ENCODE measurements around the gene HBS1L.
"Not testable (repeated sequence)": the region's sequence is repeated elsewhere in the genome, so short reads cannot be mapped to it uniquely, and the experiment has no call there.

The HBS1L gene

GRCh38 chr6:135073756-135074393 lies 19.3 kb upstream of the HBS1L start:
- DNase-seq: no peak

DNA sequence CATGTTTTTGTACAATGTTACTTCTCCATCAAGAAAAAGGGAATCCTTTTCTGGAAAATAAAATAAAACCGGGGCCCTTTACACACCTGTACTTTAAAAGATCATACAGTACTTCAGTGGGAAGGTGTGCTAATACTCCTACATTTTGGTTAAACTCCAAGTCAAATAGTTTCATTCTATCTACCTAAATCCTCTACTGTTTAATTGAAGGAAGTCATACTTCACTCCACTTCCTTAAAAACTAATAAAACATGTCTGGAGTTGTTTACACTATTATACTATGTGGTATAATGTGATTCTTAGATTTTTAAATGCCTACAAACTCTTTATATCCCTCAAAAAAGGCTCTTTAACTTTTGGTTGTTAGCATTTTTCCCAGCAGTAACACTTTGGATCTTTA lies 18.6 kb upstream of the HBS1L start:
- no peak for DNase-seq

DNA sequence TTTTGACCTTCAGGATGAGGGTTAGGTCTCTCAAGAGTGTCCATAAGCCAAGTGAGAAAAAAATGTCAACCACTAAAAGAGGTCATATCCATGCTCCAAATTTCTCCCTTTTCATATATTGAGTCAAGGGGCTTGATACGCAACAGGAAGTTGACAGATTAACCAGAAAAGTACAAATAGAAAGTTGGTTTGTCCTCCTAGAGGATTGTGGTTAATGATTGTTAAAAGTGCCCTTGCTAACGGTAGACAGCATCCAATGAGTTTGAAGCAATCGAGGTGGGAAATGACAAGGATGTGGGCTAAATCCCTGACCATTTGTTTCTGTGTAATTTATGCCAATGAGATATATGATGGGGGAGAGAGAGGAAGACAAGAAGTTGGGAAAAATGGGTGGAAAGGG lies 18.1 kb upstream of the HBS1L start:
- DNase-seq: no peak

DNA sequence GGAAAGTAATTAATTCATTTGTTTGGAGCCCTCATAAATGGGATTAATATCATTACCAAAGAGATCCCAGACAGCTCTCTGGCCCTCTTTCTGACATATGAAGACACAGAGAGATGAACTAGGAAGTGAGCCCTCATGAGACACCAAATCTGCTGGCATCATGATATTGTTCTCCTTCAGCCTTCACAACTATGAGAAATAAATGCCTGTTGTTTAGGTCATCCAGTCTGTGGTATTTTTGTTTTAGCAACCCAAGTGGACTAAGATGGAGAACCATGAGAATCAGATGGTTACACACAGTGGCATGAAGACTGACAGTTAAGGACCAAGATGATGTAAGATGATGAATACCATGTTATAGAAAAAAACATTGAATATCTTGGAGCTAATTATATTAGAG lies 16.9 kb upstream of the HBS1L start:
- DNase-seq: no peak

GRCh38 chr6:135067911-135068310 lies 13.3 kb upstream of the HBS1L start:
- DNase-seq: no peak

GRCh38 chr6:135066806-135067205 lies 12.2 kb upstream of the HBS1L start:
- DNase-seq: no peak

- no peak for DNase-seq
Observed at GRCh38 chr6:135066397-135066796, 11.8 kb upstream of the HBS1L start.

GRCh38 chr6:135064586-135064985 lies 10.0 kb upstream of the HBS1L start:
- no peak for DNase-seq

GRCh38 chr6:135063926-135064325 lies 9.3 kb upstream of the HBS1L start:
- DNase-seq: no peak

DNA sequence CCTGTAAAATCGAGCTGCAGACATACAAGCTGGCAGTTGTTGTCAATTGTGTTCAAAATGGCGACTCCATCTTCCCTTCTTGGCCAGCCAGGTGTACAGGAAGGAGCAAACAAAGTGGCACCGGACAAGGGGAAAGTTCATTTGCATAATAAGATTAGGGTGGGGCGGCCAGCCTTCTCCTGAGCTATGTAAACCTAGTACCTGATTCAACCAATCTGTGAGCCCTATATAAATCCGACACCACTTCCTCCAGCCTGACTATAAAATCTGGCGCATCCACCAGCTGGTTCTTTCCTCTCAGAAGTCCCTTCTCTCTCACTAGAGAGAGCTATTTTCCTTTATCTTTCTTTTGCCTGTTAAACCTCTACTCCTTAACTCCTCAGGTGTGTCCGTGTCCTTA lies 8.1 kb upstream of the HBS1L start:
- DNase-seq: no peak

DNA sequence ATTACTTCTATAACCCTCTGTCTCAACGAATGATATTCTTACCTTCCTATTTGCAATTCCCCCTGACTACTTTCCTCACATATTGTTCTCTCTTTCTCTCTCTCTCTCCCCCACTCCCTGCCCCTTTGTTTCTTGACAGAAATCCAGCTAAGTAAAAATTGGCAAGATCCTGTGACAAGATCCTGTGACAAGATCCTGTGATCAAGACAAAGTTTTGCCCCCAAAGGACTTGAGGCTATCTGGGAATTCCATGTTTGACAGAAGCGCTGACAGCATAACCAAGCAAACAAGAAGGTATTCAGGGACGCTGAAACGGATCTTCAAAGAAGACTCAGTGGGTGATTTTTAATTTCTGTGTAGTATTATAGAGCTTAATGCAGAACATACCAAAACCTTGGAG lies 5.5 kb upstream of the HBS1L start:
- no peak for DNase-seq

GRCh38 chr6:135058299-135058698 lies 3.7 kb upstream of the HBS1L start:
- DNase-seq: not testable (repeated sequence)

- DNase-seq: no peak
Observed at GRCh38 chr6:135056632-135057031, 2.0 kb upstream of the HBS1L start.

DNA sequence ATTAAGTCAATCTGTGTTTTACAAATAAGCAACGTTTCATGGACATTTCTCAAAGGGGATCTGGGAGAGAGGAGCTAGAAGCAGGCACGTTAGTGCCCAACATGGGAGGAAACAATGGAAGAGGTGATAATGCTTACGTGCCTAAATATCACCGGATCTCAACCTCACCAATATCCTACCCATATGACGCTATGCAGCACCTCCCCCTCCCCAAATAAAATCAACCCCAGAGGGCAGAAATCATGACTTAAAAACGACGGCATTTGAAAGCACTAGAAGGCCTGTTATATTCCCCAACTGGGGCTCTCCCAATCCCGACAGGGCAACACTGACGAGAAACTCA lies 425 bp downstream of the HBS1L start:
- DNase-seq: no peak

DNA sequence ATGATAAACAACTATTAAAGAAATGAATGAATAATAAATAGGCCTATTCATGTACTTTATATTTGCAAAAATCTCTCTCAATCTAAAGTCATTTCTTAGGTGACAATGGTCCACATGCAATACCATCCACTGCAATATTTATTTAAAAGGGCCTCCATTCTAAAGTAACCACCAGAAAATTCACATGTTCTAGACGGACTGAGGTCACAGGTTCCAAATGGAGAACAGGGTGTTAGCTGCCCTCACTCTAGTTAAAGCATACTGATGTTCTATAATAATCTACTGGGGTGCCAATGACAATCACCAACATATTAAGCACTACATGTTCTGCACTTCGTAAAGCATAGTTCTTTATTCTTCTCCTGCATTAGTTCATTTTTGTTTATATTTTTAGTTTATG lies 1.2 kb downstream of the HBS1L start:
- no peak for DNase-seq

GRCh38 chr6:135052939-135053338 lies 1.7 kb downstream of the HBS1L start:
- no peak for DNase-seq

DNA sequence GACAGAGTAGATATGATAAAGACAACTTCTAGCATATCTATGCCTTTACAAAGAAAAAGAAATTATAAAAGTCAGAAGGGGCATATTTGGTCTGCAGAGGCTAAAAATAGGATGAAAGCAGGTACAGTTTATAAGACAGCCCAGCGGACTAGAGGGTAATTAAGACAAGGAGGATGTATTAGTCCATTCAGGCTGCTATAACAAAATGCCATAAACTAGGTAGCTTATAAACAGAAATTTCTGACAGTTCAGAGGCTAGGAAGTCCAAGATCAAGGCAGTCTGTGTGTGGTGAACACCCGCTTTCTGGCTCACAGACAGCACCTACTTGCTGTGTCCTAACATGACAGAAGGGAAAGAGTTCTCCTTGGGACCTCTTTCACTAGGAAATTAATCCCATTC lies 5.7 kb downstream of the HBS1L start:
- DNase-seq: no peak

DNA sequence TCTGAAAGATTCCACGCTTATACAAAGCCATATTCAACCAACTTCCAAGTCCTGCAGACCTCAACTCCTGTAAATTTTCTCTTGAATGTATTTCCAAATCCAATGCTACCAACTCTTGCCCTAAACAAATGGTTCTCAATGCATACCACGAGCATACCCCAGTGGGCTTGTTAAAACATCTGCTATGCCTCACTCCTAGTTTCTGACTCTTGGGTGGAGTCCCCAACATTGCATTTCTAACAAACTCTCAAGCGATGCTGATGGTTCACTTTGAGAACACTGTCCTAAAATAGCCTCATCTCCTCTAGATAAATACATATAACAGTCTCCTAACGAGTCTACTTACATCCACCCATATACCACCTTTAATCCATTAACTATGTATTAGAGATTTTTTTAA lies 7.3 kb downstream of the HBS1L start:
- no peak for DNase-seq

DNA sequence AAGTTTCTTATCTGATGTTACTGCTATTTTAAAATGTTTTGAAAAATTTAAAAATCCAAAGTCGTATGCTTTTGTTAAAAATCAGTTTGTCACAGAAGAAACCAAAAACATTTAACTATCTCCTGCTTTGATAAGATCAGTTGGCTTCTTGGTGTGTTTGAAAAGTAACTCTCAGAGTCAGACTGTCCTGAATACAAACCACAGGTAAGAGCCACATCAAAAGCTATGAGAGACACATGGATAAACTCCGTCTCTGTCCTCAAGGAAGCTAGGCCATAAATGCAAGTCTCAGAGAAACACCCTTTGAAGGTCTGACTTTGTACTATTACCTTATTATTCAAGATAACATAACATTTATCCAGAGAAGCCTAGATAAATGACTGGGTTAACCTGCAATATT lies 7.7 kb downstream of the HBS1L start:
- no peak for DNase-seq

DNA sequence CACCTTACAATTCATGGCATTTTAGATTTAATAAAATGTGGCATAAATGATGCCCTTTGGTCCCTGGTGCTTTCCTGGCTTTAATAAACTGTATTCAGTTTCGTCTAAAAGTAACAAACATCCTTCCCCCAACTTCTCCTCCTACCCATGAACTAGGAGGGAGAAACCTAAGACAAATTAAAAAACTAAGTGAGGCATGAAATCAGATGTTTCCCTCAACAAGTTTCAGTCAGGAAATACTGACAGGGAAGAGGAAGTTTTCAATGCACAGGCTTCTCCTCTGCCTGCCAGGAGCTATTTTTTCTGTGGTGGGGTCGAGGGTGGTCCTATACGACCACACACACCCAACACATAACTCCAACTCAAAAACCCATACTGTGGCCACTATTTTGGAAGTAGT lies 10.0 kb downstream of the HBS1L start:
- no peak for DNase-seq

- DNase-seq: no peak
Observed at GRCh38 chr6:135043846-135044245, 10.8 kb downstream of the HBS1L start.

DNA sequence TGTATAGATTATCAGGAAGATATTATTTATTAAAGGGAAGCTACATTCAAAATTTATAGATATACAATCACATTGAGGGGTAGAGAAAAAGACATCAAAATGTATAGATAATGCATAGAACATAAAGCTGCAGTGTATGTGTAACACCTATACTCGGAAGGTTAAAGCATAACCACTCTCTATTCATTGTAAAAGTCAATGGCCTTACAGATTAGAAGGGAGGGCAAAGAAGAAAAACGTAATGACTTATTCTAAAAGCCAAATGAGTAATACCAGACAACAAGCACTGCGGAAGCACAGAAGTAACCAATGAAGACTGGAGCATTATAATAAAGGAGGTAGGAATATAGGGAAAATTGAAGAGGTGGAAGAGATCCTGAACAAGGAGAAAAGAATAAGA lies 11.3 kb downstream of the HBS1L start:
- DNase-seq: no peak

DNA sequence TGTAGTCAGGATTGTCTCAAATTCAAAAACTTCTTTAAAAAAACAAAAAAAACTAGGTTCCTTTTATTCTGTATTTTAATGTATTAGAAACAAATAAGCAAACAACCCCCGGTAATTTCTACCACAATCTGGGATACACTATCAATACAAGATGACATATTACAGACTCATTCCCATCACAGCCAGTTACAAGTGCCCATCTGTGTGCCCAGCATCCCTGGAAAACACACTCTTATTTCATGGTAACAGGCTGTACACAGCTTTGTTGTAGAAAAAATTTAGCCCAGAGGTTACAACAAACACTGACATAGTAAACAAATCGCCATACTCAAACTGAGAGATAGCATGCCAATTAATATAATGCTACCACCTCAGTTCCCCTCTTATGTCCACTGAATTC lies 16.3 kb downstream of the HBS1L start:
- no peak for DNase-seq

DNA sequence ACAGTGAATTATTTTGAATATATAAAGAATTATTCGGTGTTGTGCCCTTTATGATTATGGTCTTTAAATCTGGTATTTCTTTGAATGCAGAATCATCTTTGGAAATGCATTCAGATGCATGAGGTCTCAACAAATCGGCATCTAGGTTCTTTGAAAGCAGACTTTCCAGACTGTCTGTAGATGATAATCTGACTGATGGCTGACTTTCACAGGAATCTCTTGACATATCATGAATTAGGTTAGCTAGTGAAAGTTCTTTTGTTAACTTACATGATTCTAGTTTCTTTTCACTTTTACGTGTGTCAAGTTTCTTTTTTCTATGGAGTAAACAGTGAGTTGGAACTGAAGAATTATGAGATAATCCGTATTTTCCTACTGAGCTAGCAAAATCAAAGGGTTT lies 17.1 kb downstream of the HBS1L start:
- no peak for DNase-seq

- no peak for DNase-seq
Observed at GRCh38 chr6:135036731-135037420, 17.7 kb downstream of the HBS1L start.
